HG02678 (cell line): ENCODE data around the gene TTC12.

ENCODE experiments used
- ATAC-seq: cut with Tn5 transposase; IDR thresholded peaks from one replicate; pipeline ENCODE4 v1.9.1; 2021; ENCODE audit warnings: mild to moderate bottlenecking, moderate library complexity; ENCODE audit not compliant: unreplicated experiment

The TTC12 gene

DNA sequence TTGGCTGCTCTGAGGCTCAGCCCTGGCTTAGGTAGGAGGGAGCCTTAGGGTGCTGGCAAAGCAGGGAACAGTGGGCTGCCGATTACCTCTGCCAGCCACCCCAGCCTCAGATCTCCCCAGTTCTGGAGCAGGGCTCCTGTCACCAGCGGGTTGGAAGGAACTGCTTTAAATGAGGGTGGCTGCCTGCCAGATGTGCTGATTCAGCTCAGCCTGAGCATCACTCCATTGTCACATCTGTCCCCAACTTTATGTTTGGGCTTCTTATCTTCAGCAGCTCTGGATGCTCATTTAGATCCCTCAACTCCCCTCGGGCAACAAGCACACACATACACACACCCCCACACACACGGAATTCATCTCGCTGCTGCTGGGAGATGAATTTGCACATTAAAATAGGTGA is 56.3 kb downstream of the TTC12 start:
- no peak for ATAC-seq

DNA sequence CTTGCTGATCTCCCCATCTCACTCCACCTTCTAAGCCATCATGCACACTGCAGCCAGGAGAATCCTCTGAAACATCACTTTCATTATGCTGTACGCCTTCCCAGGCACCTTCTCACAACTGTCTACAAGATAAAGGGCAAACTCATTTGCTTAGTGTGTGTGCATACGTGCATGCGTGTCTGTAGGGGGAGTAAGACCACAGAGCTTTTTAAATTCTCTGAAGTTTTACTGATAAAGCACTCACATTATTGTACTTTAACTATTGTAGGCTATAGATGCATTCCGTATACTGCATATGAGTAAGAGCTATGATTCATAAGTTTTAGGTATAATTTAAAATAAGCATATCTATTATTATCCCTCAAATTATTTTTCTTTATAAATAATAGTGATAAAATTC is 57.9 kb downstream of the TTC12 start:
- no peak for ATAC-seq

- no peak for ATAC-seq
Measured at GRCh38 chr11:113373306-113373705, 58.9 kb downstream of the TTC12 start.

- ATAC-seq = no peak
Measured at GRCh38 chr11:113373981-113374560, 59.7 kb downstream of the TTC12 start.

- no peak for ATAC-seq
Measured at GRCh38 chr11:113375402-113375801, 61.0 kb downstream of the TTC12 start.

DNA sequence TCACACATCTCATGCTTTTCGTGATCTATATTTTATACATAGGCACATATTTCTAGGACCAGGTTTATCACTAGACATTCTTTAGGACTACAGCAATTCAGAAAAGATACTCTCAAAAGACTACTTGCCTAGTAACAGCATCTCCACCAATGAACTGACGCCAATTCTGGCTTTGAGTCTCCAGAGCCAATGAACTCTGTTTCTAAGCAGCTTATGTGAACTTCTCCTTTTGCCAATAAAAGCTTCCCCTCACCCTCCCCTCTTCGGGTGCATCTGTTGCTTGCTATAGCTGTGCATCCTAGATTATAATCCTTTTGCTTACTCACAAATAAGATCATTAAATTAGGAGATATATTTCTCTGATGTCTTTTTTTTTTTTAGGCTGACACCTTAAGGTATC is 61.8 kb downstream of the TTC12 start:
- peak; percentile 69 for ATAC-seq

GRCh38 chr11:113377681-113378412 is 63.5 kb downstream of the TTC12 start:
- ATAC-seq = no peak

DNA sequence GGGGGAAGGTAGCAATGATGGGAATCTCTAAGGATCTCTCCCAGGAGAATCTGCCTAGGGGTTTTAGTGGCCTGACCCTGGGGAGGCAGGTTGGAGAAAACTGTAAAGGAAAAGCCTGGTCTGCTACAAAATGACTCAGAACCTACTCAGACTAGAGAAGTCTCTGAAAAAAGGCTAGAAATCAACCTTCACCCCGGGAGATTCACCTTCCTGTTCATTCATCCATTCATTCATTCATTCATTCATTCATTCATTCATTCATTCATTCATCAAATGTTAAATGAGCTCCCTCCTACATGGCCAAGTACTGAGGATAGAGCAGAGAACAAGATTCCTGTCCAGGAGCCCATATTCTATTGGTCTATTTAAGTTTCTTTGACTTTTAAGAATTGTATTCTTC is 64.3 kb downstream of the TTC12 start:
- ATAC-seq = no peak

- ATAC-seq = no peak
Measured at GRCh38 chr11:113382121-113382520, 67.7 kb downstream of the TTC12 start.

DNA sequence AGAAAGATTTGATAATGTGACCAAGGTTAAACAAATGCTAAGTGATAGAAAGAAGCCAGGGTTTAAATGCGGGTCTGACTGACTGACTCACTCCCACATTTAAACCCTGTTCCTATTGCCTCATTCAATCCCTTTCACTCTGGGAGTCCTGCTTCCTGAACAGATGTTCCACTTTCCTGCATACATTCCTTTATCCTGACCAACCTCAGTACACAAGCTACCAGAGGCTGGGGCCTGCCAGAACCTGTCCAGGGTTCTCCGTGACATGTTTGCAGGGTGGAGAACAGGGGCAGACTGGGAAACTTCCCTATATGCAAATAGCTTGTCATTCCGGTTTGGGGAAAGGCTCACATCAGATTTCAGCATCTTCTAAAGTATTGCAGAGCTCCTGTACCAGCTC is 70.2 kb downstream of the TTC12 start:
- no peak for ATAC-seq

DNA sequence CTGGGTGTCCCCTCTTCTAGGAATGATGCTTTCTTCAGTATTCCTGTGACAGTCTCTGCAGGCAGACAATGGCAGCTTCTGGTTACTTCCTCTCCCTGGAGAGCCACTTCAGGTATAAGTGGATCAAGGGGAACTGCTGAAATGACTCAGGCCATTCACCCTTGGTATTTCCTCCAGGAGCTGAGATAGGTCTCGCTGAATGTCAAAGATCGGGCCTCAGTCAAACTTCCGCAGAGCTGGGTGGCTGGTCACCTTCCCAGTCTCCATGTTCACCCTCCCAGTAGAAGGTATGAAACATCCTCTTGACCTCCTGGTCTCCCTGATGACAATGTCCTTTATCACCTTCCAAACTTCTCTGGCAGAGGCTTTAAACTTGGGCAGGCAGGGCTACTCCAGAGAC is 71.4 kb downstream of the TTC12 start:
- ATAC-seq = no peak

DNA sequence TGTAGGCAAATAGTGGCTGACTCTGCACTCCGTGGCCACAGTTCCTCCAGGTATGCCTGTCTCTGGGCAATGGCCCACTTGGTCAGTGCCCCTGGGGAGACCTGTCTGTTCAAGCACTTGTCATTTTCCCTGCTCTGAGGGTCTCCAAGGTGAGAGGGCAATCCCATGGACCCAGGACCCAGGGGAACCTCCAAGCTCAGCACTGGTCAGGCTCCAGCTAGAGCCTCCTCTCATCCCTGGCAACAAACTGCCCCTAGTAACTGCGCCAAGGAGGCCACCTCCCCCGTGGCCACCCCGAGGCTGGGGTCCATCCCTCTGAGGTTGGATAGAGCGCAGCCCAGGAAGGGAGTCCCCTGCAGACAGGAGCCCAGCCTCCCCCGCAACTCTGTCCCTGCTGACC is 72.5 kb downstream of the TTC12 start:
- ATAC-seq = no peak

- no peak for ATAC-seq
Measured at GRCh38 chr11:113387605-113388211, 73.3 kb downstream of the TTC12 start, which contains the start of gene ANKK1. ANKK1 (plus strand) TSS chr11:113387779; CDS start chr11:113387885, 106 bp downstream.

GRCh38 chr11:113389272-113389671 is 74.9 kb downstream of the TTC12 start:
- ATAC-seq = no peak

DNA sequence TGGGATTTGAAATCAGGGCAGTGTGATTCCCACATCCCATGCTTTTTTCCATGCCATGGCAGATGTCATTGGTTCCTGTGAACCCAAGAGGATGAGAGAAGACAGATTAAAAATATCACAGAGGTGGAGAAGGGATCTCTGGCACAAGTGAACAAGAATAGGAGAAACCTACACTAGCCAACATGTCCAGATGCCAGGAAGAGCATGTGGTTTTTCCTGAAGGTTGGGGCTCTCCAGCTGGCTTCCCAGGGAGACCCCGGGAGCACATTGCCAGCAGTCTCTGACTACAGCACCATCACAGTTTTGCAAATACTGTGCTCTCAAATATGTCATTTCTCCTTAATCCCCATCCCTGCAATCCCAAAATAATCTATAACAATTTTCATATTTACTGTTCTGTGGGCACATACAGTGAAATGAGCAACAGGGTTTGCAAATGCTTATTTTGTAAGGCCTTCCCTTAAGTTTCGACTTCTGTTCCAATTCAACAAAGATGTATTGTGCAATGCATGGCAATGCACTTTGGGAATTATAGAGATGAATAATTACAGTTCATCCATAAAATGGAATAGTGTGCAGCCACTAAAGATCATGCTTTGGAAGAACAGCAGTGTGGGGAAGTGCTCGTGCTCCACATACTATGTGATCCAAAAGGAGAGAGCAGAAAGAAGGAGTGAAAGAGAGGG is 78.0 kb downstream of the TTC12 start:
- no peak for ATAC-seq

GRCh38 chr11:113393501-113393985 is 79.2 kb downstream of the TTC12 start:
- no peak for ATAC-seq

GRCh38 chr11:113394919-113395318 is 80.5 kb downstream of the TTC12 start:
- ATAC-seq = no peak

GRCh38 chr11:113395782-113396336 is 81.5 kb downstream of the TTC12 start:
- no peak for ATAC-seq

GRCh38 chr11:113396690-113397089 is 82.3 kb downstream of the TTC12 start:
- ATAC-seq = no peak

DNA sequence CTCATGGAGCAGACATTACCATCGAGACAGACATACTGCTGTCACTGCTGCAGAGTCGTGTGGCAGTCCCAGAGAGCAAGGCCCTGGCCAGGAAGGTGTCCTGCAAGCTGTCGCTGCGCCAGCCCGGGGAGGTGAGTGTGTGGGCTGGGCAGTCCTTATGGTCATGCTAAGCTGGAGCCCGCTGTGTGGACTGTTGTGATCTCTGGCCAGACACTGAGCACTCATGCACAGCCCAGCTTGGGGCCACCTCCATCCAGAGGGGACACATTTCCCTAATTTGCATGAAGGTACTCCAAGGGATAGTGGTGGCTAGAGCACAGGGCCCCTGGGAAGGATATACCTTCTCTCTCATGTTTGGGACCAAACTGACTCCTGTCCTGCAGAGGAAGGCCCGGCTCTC is 82.8 kb downstream of the TTC12 start:
- ATAC-seq = no peak

- ATAC-seq = no peak
Measured at GRCh38 chr11:113397821-113398220, 83.4 kb downstream of the TTC12 start.
